Mesothelial cell of epicardium (in vitro differentiated cells): Measurements from ENCODE around the gene MUTYH. TPM values are rescaled to one million over a fixed set of nuclear protein-coding genes. Genes with fewer than 3 reads are reported as not detected.

Experiments used
- DNase-seq, 2 experiments: peaks; one replicate each; pipeline ENCODE4 v3.0.0; 2021; ENCODE audit warnings: low spot score in 2 of 2; ENCODE audit not compliant: unreplicated experiment in 2 of 2
- H3K27ac Mint-ChIP-seq: 2 replicates; pipeline ENCODE4 v1.8.0; 2021; ENCODE audit warnings: mixed read lengths
- H3K27me3 Mint-ChIP-seq: 2 replicates; pipeline ENCODE4 v1.8.0; 2021; ENCODE audit warnings: low read depth, mixed read lengths
- H3K36me3 Mint-ChIP-seq: 2 replicates; pipeline ENCODE4 v1.8.0; 2021; ENCODE audit warnings: mixed read lengths
- H3K4me1 Mint-ChIP-seq: 2 replicates; pipeline ENCODE4 v1.8.0; 2021; ENCODE audit warnings: mixed read lengths
- H3K4me3 Mint-ChIP-seq: 2 replicates; pipeline ENCODE4 v1.8.0; 2021; ENCODE audit warnings: mild to moderate bottlenecking, moderate library complexity, mixed read lengths
- H3K9me3 Mint-ChIP-seq: 2 replicates; pipeline ENCODE4 v1.8.0; 2021; ENCODE audit warnings: mixed read lengths
- total RNA-seq: library from RNA; stranded (reverse); gene quantifications from 3 replicates; pipeline ENCODE4 v1.2.1, GENCODE V29; 2021
- TF ChIP-seq, protein P1 (sequence below): fragments of 200-600 bp; sonication (generic); IDR thresholded peaks from one replicate; pipeline ENCODE4 v1.5.0; 2021; ENCODE audit warnings: antibody characterized with exemption; ENCODE audit not compliant: unreplicated experiment

The MUTYH gene
- total RNA-seq, 1 donor from 2014 or later = 43.0 TPM

DNA sequence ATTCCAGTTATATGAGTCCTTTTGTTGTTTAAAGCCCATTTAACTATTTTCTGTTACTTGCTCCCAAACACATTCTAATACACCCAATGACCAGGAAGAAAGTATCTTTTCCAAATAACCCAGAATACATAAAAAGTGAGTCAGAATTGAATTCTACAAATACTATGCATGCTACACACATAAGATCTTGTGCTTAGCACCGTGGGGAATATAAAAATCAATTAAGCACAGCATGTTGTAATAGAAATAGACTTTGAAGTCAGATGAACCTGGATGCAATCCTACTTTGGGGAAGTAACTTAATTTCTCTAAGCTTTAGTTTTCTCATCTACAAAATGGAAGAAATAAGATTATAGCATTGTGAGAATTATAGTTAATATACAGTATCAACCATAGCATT is 40.5 kb upstream of the MUTYH start:
- H3K9me3 Mint-ChIP-seq = no peaks in the 10 kb centered on the region
- H3K4me3 Mint-ChIP-seq = no peak overlapping the region
- no peaks in the 10 kb centered on the region for H3K27me3 Mint-ChIP-seq
- TF ChIP-seq, protein P1, sequence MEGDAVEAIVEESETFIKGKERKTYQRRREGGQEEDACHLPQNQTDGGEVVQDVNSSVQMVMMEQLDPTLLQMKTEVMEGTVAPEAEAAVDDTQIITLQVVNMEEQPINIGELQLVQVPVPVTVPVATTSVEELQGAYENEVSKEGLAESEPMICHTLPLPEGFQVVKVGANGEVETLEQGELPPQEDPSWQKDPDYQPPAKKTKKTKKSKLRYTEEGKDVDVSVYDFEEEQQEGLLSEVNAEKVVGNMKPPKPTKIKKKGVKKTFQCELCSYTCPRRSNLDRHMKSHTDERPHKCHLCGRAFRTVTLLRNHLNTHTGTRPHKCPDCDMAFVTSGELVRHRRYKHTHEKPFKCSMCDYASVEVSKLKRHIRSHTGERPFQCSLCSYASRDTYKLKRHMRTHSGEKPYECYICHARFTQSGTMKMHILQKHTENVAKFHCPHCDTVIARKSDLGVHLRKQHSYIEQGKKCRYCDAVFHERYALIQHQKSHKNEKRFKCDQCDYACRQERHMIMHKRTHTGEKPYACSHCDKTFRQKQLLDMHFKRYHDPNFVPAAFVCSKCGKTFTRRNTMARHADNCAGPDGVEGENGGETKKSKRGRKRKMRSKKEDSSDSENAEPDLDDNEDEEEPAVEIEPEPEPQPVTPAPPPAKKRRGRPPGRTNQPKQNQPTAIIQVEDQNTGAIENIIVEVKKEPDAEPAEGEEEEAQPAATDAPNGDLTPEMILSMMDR = no peak
- no peak overlapping the region for H3K27ac Mint-ChIP-seq
- DNase-seq = no peak
- no peaks in the 10 kb centered on the region for H3K4me1 Mint-ChIP-seq
- no peaks in the 10 kb centered on the region for H3K36me3 Mint-ChIP-seq

DNA sequence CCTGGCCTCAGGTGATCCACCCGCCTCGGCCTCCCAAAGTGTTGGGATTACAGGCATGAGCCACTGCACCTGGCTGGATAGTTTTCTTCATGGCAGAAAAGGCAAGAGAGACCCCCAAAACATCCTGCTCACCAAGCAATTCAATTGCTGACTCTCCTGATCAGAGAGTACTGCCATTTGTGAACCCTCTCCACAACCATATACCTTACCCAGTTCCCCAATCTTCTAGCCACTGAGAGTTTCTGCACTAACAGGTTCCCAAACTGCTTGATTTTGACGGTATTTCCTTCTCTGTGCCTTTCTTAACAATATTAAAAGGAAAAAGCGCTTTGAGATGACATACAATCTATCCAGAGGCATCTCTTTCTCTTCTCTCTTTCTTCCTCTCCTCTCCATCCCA is 39.9 kb upstream of the MUTYH start:
- TF ChIP-seq, protein P1 = no peak
- no peak overlapping the region for H3K4me3 Mint-ChIP-seq
- no peaks in the 10 kb centered on the region for H3K4me1 Mint-ChIP-seq
- no peaks in the 10 kb centered on the region for H3K36me3 Mint-ChIP-seq
- no peak for DNase-seq
- H3K9me3 Mint-ChIP-seq = no peaks in the 10 kb centered on the region
- no peaks in the 10 kb centered on the region for H3K27me3 Mint-ChIP-seq
- no peak overlapping the region for H3K27ac Mint-ChIP-seq

DNA sequence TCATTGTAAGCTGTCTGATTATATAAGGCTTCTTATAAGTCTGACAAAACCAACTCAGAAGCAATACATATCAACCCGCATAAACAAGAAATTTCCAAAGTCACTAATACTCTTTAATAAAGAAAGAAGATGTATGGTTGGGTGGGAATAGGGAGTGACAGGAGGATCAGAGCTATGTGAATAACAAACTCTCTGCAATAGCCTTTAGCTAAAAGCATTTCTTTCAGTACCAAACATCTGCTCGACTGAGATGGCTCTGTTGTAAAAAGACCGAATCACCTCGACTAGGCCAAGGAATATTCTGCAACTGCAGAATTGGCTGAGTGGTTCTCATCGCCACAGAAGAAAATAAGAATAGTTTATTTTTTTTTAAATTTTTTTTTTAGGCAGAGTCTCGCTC is 39.3 kb upstream of the MUTYH start:
- Mint-ChIP-seq H3K27me3 (no peaks in the 10 kb centered on the region), H3K27ac (no peak overlapping the region), H3K4me3 (no peak overlapping the region), H3K4me1 (no peaks in the 10 kb centered on the region), H3K9me3 (no peaks in the 10 kb centered on the region), H3K36me3 (no peaks in the 10 kb centered on the region)
- TF ChIP-seq, protein P1 = no peak
- no peak for DNase-seq

DNA sequence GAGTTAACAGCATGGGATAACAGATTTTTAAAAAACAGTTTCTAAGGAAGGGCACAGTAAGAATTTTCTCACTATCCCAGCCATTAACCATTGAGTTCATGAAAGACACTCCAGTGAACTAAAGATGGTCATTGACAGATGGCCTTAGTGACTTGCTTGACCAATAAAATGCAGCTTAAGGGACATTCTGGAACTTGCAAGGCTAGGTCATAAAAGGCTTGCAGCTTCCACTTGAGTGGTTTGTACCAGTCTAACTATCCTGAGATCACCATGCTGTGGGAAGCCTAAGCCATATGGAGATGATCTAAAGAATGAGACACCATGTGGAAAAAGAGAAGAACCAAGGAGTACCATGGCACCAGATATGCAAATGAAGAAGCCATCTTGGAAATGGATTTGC is 37.9 kb upstream of the MUTYH start:
- TF ChIP-seq, protein P1 = no peak

DNA sequence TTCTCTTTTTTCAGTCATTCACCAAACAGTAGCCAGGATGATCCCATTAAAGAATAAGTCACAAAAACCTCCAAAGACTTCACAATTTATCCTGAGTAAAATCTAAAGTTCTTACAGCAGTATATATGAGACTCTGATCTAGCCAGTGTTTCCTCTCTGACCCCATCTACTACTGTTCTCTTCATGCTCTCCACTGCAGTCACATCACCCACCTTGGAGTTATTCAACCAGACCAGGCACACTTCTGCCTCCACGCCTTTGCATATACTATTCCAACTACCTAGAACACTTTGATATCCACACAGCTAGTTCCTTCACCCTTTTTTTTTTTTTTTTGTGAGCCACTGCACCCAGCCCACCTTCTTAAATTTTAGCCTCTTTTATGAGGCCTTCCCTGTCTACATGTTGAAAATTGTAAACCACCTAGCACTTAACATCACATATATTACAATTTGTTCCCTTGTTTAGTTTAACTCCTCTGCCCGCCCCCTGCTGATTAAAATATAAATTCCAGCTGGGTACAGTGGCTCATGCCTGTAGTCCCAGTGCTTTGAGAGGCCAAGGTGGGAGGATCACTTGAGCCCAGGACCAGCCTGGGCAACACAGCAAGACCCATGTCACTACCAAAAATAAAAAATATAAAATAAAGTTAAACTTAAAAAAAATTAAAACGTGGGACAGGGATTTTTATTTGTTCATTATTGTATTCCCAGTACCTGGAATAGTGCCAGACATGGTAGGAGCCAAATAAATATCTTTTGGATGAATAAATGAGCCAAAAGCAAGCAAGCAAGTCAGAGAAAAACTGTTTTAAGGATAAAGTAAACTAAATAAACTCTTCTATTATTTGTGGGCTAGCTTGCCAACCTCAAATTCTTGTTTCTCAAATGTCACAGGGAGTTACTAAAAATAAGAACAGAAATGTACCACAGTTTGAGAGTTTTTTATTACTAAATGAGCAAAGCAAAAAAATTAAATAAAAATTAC is 35.2 kb upstream of the MUTYH start:
- Mint-ChIP-seq H3K4me1 (no peaks in the 10 kb centered on the region), H3K4me3 (no peak overlapping the region), H3K27ac (no peak overlapping the region), H3K9me3 (no peaks in the 10 kb centered on the region), H3K36me3 (no peaks in the 10 kb centered on the region), H3K27me3 (no peaks in the 10 kb centered on the region)
- no peak for DNase-seq
- TF ChIP-seq, protein P1 = no peak

More for the DNA sequence above, 37.9 kb upstream of the MUTYH start:
- Mint-ChIP-seq H3K36me3 (no peaks in the 10 kb centered on the region), H3K9me3 (no peaks in the 10 kb centered on the region), H3K27me3 (no peaks in the 10 kb centered on the region), H3K4me1 (no peaks in the 10 kb centered on the region), H3K27ac (no peak overlapping the region), H3K4me3 (no peak overlapping the region)
- DNase-seq = no peak
